Testis (tissue), 3 donors: ENCODE results near the gene STX11. TPM values are rescaled to one million over a fixed set of nuclear protein-coding genes. Genes with fewer than 3 reads are reported as not detected.

Experiments
- DNase-seq: peaks from one replicate; pipeline ENCODE4 v3.0.0-alpha.2; 2019
- H3K27ac ChIP-seq, 2 donors: fragments of 200-600 bp; sonication (generic); one replicate each; pipeline ENCODE4 v1.5.1; 2019
- H3K27me3 ChIP-seq: fragments of 200-600 bp; sonication (generic); one replicate; pipeline ENCODE4 v1.5.1; 2019
- H3K36me3 ChIP-seq: fragments of 200-600 bp; sonication (generic); one replicate; pipeline ENCODE4 v1.5.1; 2017; ENCODE audit warnings: low read depth; ENCODE audit errors: missing control alignments
- H3K4me1 ChIP-seq: fragments of 200-600 bp; sonication (generic); one replicate; pipeline ENCODE4 v1.5.1; 2019
- H3K4me3 ChIP-seq, 2 donors: fragments of 200-600 bp; sonication (generic); one replicate each; pipeline ENCODE4 v1.5.1; 2017 to 2019
- H3K9me3 ChIP-seq: fragments of 200-600 bp; sonication (generic); one replicate; pipeline ENCODE4 v1.5.1; 2017
- CTCF ChIP-seq, 3 experiments: fragments of 450-650 bp in 2 of 3; fragments of 200-600 bp in 1 of 3; sonication (generic) in 1 of 3; IDR thresholded peaks; one replicate each; pipeline ENCODE4 v1.5.1; 2016 to 2019; ENCODE audit warnings: antibody characterized with exemption in 3 of 3, mild to moderate bottlenecking in 2 of 3, moderate library complexity in 1 of 3
- POLR2A ChIP-seq: fragments of 450-650 bp; IDR thresholded peaks from one replicate; pipeline ENCODE4 v1.6.1; 2017; ENCODE audit warnings: antibody characterized with exemption, mild to moderate bottlenecking, moderate library complexity
- WGBS, 2 donors: methylation state at CpG; one replicate each; pipeline ENCODE4 v1.1.5; 2018; 5-methylcytosine and 5-hydroxymethylcytosine counted together
- intact Hi-C: fragments of 100-400 bp; cut with DNase I; formaldehyde crosslinking; loops from one replicate; pipeline ENCODE4 v1.15.1; 2023; ENCODE audit warnings: low total_unique reads
- polyA plus RNA-seq: library from polyadenylated mRNA; stranded (reverse); fragments of 350-450 nt; fragmentation: Illumina TruSeq; extraction: RNeasy Lipid Tissue Mini Kit (QIAGEN cat#74804); gene quantifications from one replicate; pipeline ENCODE4 v1.2.3, GENCODE V29; 2014; ENCODE audit warnings: low read depth, low replicate concordance; ENCODE audit not compliant: insufficient read depth
- total RNA-seq, 2 donors: library from RNA; depleted of rRNA; stranded (reverse); fragments of >200 nt; gene quantifications; one replicate each; pipeline ENCODE4 v1.2.3, GENCODE V29; 2016

STX11 gene
- total and polyA plus RNA-seq, 3 donors from 2014 or later: 4.6 to 9.5 (median 6.1) TPM

DNA sequence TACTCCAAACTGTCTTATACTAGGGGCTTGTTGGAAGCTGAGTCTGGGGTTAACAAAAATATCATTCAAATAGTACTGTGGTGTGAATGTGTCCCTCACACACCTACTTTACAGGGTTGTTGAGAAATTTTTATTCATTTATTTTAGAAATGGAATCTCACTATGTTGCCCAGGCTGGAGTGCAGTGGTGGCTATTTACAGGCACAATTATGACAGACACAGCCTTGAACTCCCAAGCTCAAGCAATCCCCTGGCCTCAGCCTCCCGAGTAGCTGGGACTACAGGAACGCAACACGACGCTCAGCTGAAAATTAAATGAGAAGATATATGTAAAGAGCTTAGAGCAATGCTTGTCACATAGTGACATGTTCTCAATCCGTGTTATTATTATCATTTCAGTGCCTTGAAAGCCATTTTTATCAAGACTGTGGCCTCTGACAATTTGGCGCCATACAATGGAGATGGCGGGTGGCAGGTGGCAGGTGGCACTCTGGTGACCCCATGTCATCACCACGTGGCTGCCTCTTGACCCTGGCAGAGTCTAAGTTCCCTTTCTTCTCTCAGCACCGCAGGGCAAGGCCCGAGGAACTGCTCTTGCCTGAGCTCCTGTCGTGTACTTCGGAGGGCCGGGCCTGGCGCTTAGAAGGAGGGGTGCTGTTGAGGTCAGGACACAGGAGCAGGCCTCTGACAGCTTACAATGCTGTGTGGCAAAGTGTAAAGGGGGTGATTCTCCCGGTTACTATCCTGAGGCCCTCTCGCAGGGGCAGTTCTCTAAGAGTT is 64.5 kb downstream of the STX11 start:
- Histone ChIP-seq H3K4me3 (no peak overlapping the region), H3K9me3 (no peaks in the 10 kb centered on the region), H3K27me3 (no peaks in the 10 kb centered on the region), H3K4me1 (peaks cover 11% of the 10 kb centered on the region), H3K36me3 (no peaks in the 10 kb centered on the region), H3K27ac (peak overlapping the region; percentile 98 to 99)
- intact Hi-C loops: loop anchor here (5.0 kb wide), 1 partner anchor 262 kb away; no protein-coding TSS in a partner anchor
- TF ChIP-seq POLR2A (no peak), CTCF (IDR thresholded peaks at IDR 0.05) (no peak)
- WGBS, 2 donors: 57 to 76% methylated on average over 16 of the region's 16 CpGs
- DNase-seq: no peak

GRCh38 chr6:144215402-144215931 is 65.2 kb downstream of the STX11 start:
- Histone ChIP-seq H3K4me3 (peak overlapping the region; percentile 79 to 89), H3K27me3 (no peaks in the 10 kb centered on the region), H3K27ac (peak overlapping the region; percentile 98 to 99), H3K9me3 (no peaks in the 10 kb centered on the region), H3K4me1 (peaks cover 11% of the 10 kb centered on the region), H3K36me3 (no peaks in the 10 kb centered on the region)
- intact Hi-C loops: loop anchor here (5.0 kb wide), 1 partner anchor 262 kb away; no protein-coding TSS in a partner anchor
- DNase-seq: peak; percentile 44
- TF ChIP-seq POLR2A: no peak
- no peak for TF ChIP-seq CTCF (IDR thresholded peaks at IDR 0.05)
- WGBS, 2 donors: 12 to 16% methylated on average over 10 of the region's 10 CpGs

GRCh38 chr6:144215932-144216667 is 65.8 kb downstream of the STX11 start:
- peak overlapping the region; percentile 98 to 99 for H3K27ac ChIP-seq
- TF ChIP-seq POLR2A (no peak), CTCF (IDR thresholded peaks at IDR 0.05) (peak; percentile 48 to 72 (median 63))

GRCh38 chr6:144216668-144217218 is 66.4 kb downstream of the STX11 start:
- Histone ChIP-seq H3K4me1 (peaks cover 11% of the 10 kb centered on the region), H3K27me3 (no peaks in the 10 kb centered on the region), H3K27ac (peak overlapping the region; percentile 98 to 99), H3K9me3 (no peaks in the 10 kb centered on the region), H3K36me3 (no peaks in the 10 kb centered on the region), H3K4me3 (peak overlapping the region; percentile 79 to 89)
- WGBS, 2 donors: 3 to 5% methylated on average over 18 of the region's 18 CpGs
- intact Hi-C loops: loop anchor here (5.0 kb wide), 1 partner anchor 261 kb away; no protein-coding TSS in a partner anchor
- no peak for DNase-seq
- TF ChIP-seq POLR2A: no peak
- peak in 1 of 3 experiments; percentile 27 for TF ChIP-seq CTCF (IDR thresholded peaks at IDR 0.05)

More at GRCh38 chr6:144215932-144216667, 65.8 kb downstream of the STX11 start:
- Histone ChIP-seq H3K27me3 (no peaks in the 10 kb centered on the region), H3K9me3 (no peaks in the 10 kb centered on the region), H3K4me1 (peaks cover 11% of the 10 kb centered on the region), H3K4me3 (peak overlapping the region; percentile 79 to 89), H3K36me3 (no peaks in the 10 kb centered on the region)
- 0 to 1% methylated on average over 46 to 61 of the region's 61 CpGs for WGBS, 2 donors
- intact Hi-C loops: loop anchor here (5.0 kb wide), 1 partner anchor 261 kb away; no protein-coding TSS in a partner anchor
- peak; percentile 97 for DNase-seq
